ENCODE data around the gene ZNF566. TPM values are rescaled to one million over a fixed set of nuclear protein-coding genes. Genes with fewer than 3 reads are reported as not detected.

ZNF566 gene
- total and polyA plus RNA-seq, 8 donors: 1.8 to 58.2 (median 5.1) TPM

GRCh38 chr19:36418287-36419001, 70.9 kb downstream of the ZNF566 start, which contains the start of gene ZFP82:
Gene ZFP82 (minus strand): TSS chr19:36418644. CDS start chr19:36409789, 8,855 bp downstream.
- peak within 1 kb of the TSS; percentile 60 to 71 (median 66) for H3K4me3 ChIP-seq
- H3K4me1 ChIP-seq: peaks cover 9 to 29% (median 20%) of the 10 kb centered on the region in 4 donors
- H3K27me3 ChIP-seq: peaks cover 0 to 23% (median 8%) of the 10 kb centered on the region in 3 donors
- peak; percentile 58 to 96 for DNase-seq
- peaks cover 0 to 7% (median 0%) of the 10 kb centered on the region in 4 donors for H3K36me3 ChIP-seq
- 1 to 2% (median 1%) methylated on average over 54 to 70 of the region's 70 CpGs for WGBS, 5 donors
- H3K9me3 ChIP-seq: peaks cover 4 to 49% (median 25%) of the 10 kb centered on the region in 4 donors
- TF ChIP-seq EP300 (IDR thresholded peaks at IDR 0.05) (no peak), POLR2A (IDR thresholded peaks at IDR 0.05) (no peak), POLR2AphosphoS5 (IDR thresholded peaks at IDR 0.05) (peak; percentile 40 to 66 (median 58))
- intact Hi-C loops (cut with DNase I; ENCODE audit: low total_unique reads): no loop called here
- H3K27ac ChIP-seq: peak within 1 kb of the TSS; percentile 79 to 90 (median 85)

DNA sequence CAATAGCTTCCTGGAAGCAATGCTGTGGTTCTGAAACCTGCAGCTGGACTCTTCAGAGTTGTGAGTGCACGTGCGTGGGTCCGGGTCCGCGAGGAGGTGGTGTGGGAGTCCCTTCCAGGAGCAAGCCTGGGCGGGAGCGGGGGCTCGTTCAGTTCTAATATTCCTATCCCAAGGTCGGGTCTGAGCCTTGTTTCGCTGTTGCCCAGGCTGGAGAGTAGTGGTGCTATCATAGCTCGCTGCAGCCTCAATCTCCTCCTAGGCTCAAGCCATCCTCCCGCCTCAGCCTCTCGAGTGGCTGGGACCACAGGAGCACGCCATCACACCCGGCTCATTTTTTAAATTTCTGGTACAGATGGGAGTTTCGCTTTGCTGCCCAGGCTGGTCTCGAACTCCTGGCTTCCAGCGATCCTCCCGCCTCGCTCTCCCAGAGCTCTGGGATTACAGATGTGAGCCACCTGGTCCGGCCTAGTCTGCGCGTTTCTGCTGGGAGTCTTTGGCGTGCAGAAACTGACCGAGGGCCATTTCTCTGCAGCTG, 71.5 kb downstream of the ZNF566 start:
- 8 to 30% (median 20%) methylated on average over 24 to 25 of the region's 25 CpGs for WGBS, 5 donors
- intact Hi-C loops (cut with DNase I; ENCODE audit: low total_unique reads): no loop called here
- DNase-seq: no peak

GRCh38 chr19:36409841-36410240, 79.5 kb downstream of the ZNF566 start:
- intact Hi-C loops (cut with DNase I; ENCODE audit: low total_unique reads): no loop called here
- Histone ChIP-seq H3K27ac (no peak overlapping the region), H3K4me1 (no peaks in the 10 kb centered on the region), H3K27me3 (no peaks in the 10 kb centered on the region), H3K9me3 (peaks cover 0 to 74% (median 33%) of the 10 kb centered on the region in 4 donors), H3K36me3 (peaks cover 19 to 76% (median 59%) of the 10 kb centered on the region in 4 donors), H3K4me3 (no peak overlapping the region)
- WGBS, 5 donors: 83 to 97% (median 94%) methylated on average over 5 of the region's 5 CpGs
- DNase-seq: no peak
- TF ChIP-seq POLR2A (IDR thresholded peaks at IDR 0.05) (no peak), POLR2AphosphoS5 (IDR thresholded peaks at IDR 0.05) (no peak), EP300 (IDR thresholded peaks at IDR 0.05) (no peak)
- TF ChIP-seq, protein P1, sequence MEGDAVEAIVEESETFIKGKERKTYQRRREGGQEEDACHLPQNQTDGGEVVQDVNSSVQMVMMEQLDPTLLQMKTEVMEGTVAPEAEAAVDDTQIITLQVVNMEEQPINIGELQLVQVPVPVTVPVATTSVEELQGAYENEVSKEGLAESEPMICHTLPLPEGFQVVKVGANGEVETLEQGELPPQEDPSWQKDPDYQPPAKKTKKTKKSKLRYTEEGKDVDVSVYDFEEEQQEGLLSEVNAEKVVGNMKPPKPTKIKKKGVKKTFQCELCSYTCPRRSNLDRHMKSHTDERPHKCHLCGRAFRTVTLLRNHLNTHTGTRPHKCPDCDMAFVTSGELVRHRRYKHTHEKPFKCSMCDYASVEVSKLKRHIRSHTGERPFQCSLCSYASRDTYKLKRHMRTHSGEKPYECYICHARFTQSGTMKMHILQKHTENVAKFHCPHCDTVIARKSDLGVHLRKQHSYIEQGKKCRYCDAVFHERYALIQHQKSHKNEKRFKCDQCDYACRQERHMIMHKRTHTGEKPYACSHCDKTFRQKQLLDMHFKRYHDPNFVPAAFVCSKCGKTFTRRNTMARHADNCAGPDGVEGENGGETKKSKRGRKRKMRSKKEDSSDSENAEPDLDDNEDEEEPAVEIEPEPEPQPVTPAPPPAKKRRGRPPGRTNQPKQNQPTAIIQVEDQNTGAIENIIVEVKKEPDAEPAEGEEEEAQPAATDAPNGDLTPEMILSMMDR (IDR thresholded peaks at IDR 0.05): no peak

More for the DNA sequence above, 71.5 kb downstream of the ZNF566 start:
- Histone ChIP-seq H3K36me3 (peaks cover 0 to 13% (median 3%) of the 10 kb centered on the region in 4 donors), H3K9me3 (peaks cover 4 to 48% (median 26%) of the 10 kb centered on the region in 4 donors), H3K4me1 (peaks cover 9 to 29% (median 20%) of the 10 kb centered on the region in 4 donors), H3K4me3 (peak overlapping the region; percentile 60 to 71 (median 66)), H3K27me3 (peaks cover 0 to 23% (median 8%) of the 10 kb centered on the region in 3 donors), H3K27ac (peak overlapping the region; percentile 79 to 90 (median 85))
- TF ChIP-seq POLR2A (IDR thresholded peaks at IDR 0.05) (no peak), POLR2AphosphoS5 (IDR thresholded peaks at IDR 0.05) (no peak), EP300 (IDR thresholded peaks at IDR 0.05) (no peak)
- TF ChIP-seq, protein P1 (IDR thresholded peaks at IDR 0.05): no peak

DNA sequence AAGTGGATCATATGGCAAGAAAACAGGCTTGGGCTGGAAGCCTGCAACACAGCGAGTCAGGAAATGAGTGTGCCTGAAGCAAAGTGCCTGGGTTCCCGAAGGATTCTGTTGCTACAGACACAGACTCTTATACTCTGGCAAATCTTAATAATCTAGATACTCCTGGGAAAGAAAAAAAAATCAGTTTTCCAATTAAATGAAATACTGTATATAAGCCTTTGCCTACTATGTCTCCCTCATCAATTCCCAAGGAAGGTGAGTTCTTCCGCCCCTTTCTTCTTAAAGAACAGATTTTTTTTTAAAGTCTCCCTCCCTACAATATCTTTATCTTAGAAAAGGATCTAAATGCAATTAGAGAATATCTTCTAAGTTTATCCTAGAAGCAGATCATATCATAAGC, 81.3 kb downstream of the ZNF566 start:
- intact Hi-C loops (cut with DNase I; ENCODE audit: low total_unique reads): no loop called here
- no peak overlapping the region for H3K27ac ChIP-seq
- TF ChIP-seq EP300 (IDR thresholded peaks at IDR 0.05) (no peak), POLR2A (IDR thresholded peaks at IDR 0.05) (no peak), POLR2AphosphoS5 (IDR thresholded peaks at IDR 0.05) (no peak)
- TF ChIP-seq, protein P1 (IDR thresholded peaks at IDR 0.05): no peak
- no peak overlapping the region for H3K4me3 ChIP-seq
- no peaks in the 10 kb centered on the region for H3K27me3 ChIP-seq
- DNase-seq: no peak
- peaks cover 32 to 90% (median 75%) of the 10 kb centered on the region in 4 donors for H3K36me3 ChIP-seq
- WGBS, 5 donors: 65 to 98% (median 93%) methylated on average over 3 of the region's 3 CpGs
- H3K9me3 ChIP-seq: peaks cover 0 to 79% (median 33%) of the 10 kb centered on the region in 4 donors
- H3K4me1 ChIP-seq: no peaks in the 10 kb centered on the region
